Epithelial cell of esophagus (primary cell): Measurements from ENCODE around the gene FOXK2.

Experiments used
- DNase-seq: peaks from one replicate; pipeline ENCODE4 v3.0.0; 2010; ENCODE audit warnings: low read depth
- H3K4me3 ChIP-seq: 2 replicates; pipeline ENCODE4 v1.5.1; 2011; ENCODE audit warnings: mild to moderate bottlenecking, low read length, control low read depth
- CTCF ChIP-seq: IDR thresholded peaks from 2 replicates; pipeline ENCODE4 v1.5.1; 2011; ENCODE audit warnings: low read depth, mild to moderate bottlenecking, low read length, control low read depth, inconsistent platforms; ENCODE audit not compliant: insufficient read depth; ENCODE audit errors: missing control alignments

The FOXK2 gene

GRCh38 chr17:82587234-82588086 lies 67.9 kb downstream of the FOXK2 start:
- no peak overlapping the region for H3K4me3 ChIP-seq
- no peak for TF ChIP-seq CTCF
- no peak for DNase-seq

GRCh38 chr17:82588266-82589175 lies 69.0 kb downstream of the FOXK2 start:
- DNase-seq = no peak
- no peak overlapping the region for H3K4me3 ChIP-seq
- no peak for TF ChIP-seq CTCF

- no peak overlapping the region for H3K4me3 ChIP-seq
- TF ChIP-seq CTCF = no peak
Observed at GRCh38 chr17:82589851-82590180, 70.3 kb downstream of the FOXK2 start.

GRCh38 chr17:82590216-82590615 lies 70.7 kb downstream of the FOXK2 start:
- TF ChIP-seq CTCF = no peak

More at GRCh38 chr17:82589851-82590180, 70.3 kb downstream of the FOXK2 start:
- no peak for DNase-seq

GRCh38 chr17:82590881-82591539 lies 71.5 kb downstream of the FOXK2 start:
- H3K4me3 ChIP-seq = no peak overlapping the region
- no peak for TF ChIP-seq CTCF
- DNase-seq = no peak

More at GRCh38 chr17:82590216-82590615, 70.7 kb downstream of the FOXK2 start:
- no peak overlapping the region for H3K4me3 ChIP-seq
- DNase-seq = no peak

- peak; percentile 56 for DNase-seq
- peak overlapping the region; percentile 74 for H3K4me3 ChIP-seq
- TF ChIP-seq CTCF = no peak
Observed at GRCh38 chr17:82592289-82592766, 72.8 kb downstream of the FOXK2 start.
